ENCODE measurements around the gene KIRREL1.

Gene KIRREL1

DNA sequence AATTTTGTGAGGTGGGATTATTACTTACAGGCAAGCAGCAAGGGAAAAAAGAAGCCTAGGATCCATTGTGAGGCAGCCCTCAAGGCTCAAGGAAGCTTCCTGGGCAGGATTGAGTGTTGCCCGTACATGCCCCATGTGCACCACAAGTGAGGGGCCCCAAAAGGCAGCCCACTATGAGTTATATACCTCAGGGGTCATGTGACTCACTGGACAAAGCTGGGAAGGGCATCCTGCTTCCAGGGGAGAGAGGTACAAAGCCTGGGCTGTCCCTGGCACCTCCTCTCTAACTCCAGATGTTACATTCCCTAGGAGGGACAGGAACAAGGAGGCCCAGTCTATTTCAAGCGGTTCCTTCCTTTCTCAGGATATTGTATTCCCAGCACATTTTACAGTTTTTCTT is 153.3 kb downstream of the KIRREL1 start:
- Histone ChIP-seq H3K4me2 (ENCODE audit: low read length) (no peak overlapping the region), H3K4me3 (ENCODE audit: low read length) (no peak overlapping the region), H4K20me1 (ENCODE audit: control insufficient read depth, insufficient read depth, low read depth, low read length) (no peaks in the 10 kb centered on the region)

DNA sequence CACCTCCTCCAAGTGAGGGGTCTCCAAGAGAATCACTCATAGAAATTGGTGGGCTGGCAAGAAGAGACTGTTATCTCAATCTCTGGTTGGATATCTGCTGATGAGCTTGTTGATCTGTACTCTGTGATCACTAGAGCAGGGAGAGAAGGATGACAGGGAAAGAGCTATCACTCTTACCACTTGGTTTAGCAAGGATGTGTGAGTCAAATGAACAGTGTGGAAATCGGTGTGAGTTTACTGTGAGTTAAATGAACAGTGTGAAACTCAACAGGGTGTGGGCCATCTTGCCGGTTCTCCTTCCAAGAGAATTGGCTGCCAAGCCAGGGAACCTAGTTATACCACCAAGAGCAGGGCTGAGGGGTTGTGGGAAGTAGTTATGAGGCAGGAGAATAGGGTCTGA is 154.0 kb downstream of the KIRREL1 start:
- Histone ChIP-seq H4K20me1 (ENCODE audit: control insufficient read depth, insufficient read depth, low read depth, low read length) (no peaks in the 10 kb centered on the region), H3F3A (ENCODE audit: control insufficient read depth, insufficient read depth) (peaks cover 10% of the 10 kb centered on the region), H3K27ac (ENCODE audit: low read depth, low read length) (no peak overlapping the region), H3K4me3 (ENCODE audit: low read length) (no peak overlapping the region), H3K9me2 (replicated peaks; ENCODE audit: control insufficient read depth, low read length) (no peaks in the 10 kb centered on the region; the same call in 1 of the 2 replicates), H3K4me2 (ENCODE audit: low read length) (no peak overlapping the region), H3K27me3 (ENCODE audit: control insufficient read depth, low read length) (no peaks in the 10 kb centered on the region), H3K36me3 (ENCODE audit: control insufficient read depth, low read length) (no peaks in the 10 kb centered on the region), H3K79me2 (ENCODE audit: control insufficient read depth, low read length) (no peaks in the 10 kb centered on the region), H3K4me1 (ENCODE audit: control insufficient read depth, low read length) (peaks cover 30% of the 10 kb centered on the region), H3K9me3 (ENCODE audit: control insufficient read depth, insufficient read depth, low read length) (peaks cover 10% of the 10 kb centered on the region; the same call in 1 of the 2 replicates)
- no peak for TF ChIP-seq EZH2phosphoT487 (IDR thresholded peaks at IDR 0.05; ENCODE audit: borderline replicate concordance, low read length)
- TF ChIP-seq, protein P1, sequence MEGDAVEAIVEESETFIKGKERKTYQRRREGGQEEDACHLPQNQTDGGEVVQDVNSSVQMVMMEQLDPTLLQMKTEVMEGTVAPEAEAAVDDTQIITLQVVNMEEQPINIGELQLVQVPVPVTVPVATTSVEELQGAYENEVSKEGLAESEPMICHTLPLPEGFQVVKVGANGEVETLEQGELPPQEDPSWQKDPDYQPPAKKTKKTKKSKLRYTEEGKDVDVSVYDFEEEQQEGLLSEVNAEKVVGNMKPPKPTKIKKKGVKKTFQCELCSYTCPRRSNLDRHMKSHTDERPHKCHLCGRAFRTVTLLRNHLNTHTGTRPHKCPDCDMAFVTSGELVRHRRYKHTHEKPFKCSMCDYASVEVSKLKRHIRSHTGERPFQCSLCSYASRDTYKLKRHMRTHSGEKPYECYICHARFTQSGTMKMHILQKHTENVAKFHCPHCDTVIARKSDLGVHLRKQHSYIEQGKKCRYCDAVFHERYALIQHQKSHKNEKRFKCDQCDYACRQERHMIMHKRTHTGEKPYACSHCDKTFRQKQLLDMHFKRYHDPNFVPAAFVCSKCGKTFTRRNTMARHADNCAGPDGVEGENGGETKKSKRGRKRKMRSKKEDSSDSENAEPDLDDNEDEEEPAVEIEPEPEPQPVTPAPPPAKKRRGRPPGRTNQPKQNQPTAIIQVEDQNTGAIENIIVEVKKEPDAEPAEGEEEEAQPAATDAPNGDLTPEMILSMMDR (IDR thresholded peaks at IDR 0.05; ENCODE audit: low read depth, low read length, poor library complexity, severe bottlenecking) = no peak

More for the DNA sequence above, 153.3 kb downstream of the KIRREL1 start:
- Histone ChIP-seq H3K9me3 (ENCODE audit: control insufficient read depth, insufficient read depth, low read length) (peaks cover 10% of the 10 kb centered on the region; the same call in 1 of the 2 replicates), H3K9me2 (replicated peaks; ENCODE audit: control insufficient read depth, low read length) (no peaks in the 10 kb centered on the region; the same call in 1 of the 2 replicates), H3K27ac (ENCODE audit: low read depth, low read length) (no peak overlapping the region), H3K79me2 (ENCODE audit: control insufficient read depth, low read length) (no peaks in the 10 kb centered on the region), H3K4me1 (ENCODE audit: control insufficient read depth, low read length) (peaks cover 30% of the 10 kb centered on the region), H3F3A (ENCODE audit: control insufficient read depth, insufficient read depth) (peaks cover 10% of the 10 kb centered on the region), H3K36me3 (ENCODE audit: control insufficient read depth, low read length) (no peaks in the 10 kb centered on the region), H3K27me3 (ENCODE audit: control insufficient read depth, low read length) (no peaks in the 10 kb centered on the region)
- TF ChIP-seq, protein P1 (IDR thresholded peaks at IDR 0.05; ENCODE audit: low read depth, low read length, poor library complexity, severe bottlenecking) = no peak
- no peak for TF ChIP-seq EZH2phosphoT487 (IDR thresholded peaks at IDR 0.05; ENCODE audit: borderline replicate concordance, low read length)

DNA sequence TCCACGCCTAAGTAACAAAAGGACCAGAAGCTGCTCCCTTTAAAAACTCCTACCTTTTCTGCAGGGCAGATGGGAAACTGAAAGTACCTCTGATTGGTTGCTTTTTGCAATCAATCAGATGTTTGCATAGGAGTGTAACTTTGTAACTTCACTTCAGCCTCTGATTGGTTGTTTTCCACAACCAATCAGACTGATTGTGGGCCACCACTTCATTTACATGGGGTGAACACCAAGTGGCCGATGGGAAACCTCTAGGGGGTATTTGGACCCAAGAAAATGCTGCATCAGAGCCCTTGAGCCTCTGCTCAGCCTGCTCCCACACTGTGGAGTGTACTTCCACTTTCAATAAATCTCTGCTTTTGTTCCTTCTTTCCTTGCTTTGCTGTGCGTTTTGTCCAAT is 154.4 kb downstream of the KIRREL1 start:
- no peak overlapping the region for H3K4me2 ChIP-seq (ENCODE audit: low read length)
- H3K27ac ChIP-seq (ENCODE audit: low read depth, low read length) = no peak overlapping the region
- no peaks in the 10 kb centered on the region for H4K20me1 ChIP-seq (ENCODE audit: control insufficient read depth, insufficient read depth, low read depth, low read length)
- TF ChIP-seq, protein P1 (IDR thresholded peaks at IDR 0.05; ENCODE audit: low read depth, low read length, poor library complexity, severe bottlenecking) = no peak
- no peak overlapping the region for H3K4me3 ChIP-seq (ENCODE audit: low read length)
- H3K9me2 ChIP-seq (replicated peaks; ENCODE audit: control insufficient read depth, low read length) = no peaks in the 10 kb centered on the region; the same call in 1 of the 2 replicates
- no peaks in the 10 kb centered on the region for H3K36me3 ChIP-seq (ENCODE audit: control insufficient read depth, low read length)
- H3K9me3 ChIP-seq (ENCODE audit: control insufficient read depth, insufficient read depth, low read length) = peaks cover 10% of the 10 kb centered on the region; the same call in 1 of the 2 replicates
- H3F3A ChIP-seq (ENCODE audit: control insufficient read depth, insufficient read depth) = peaks cover 10% of the 10 kb centered on the region
- H3K79me2 ChIP-seq (ENCODE audit: control insufficient read depth, low read length) = no peaks in the 10 kb centered on the region
- no peaks in the 10 kb centered on the region for H3K27me3 ChIP-seq (ENCODE audit: control insufficient read depth, low read length)
- peaks cover 30% of the 10 kb centered on the region for H3K4me1 ChIP-seq (ENCODE audit: control insufficient read depth, low read length)
